ENCODE data around the gene NCAPD3.

GRCh38 chr11:134233729-134234179, 10.0 kb upstream of the NCAPD3 start:
- no peak for TF ChIP-seq CTCF (IDR thresholded peaks at IDR 0.05; ENCODE audit: low read depth, low read length, missing input control)
- TF ChIP-seq EGR1 (IDR thresholded peaks at IDR 0.05; ENCODE audit: low read depth in 2 of 2) = no peak
- no peak for TF ChIP-seq SP1 (IDR thresholded peaks at IDR 0.05)

All from liver (tissue), 3 donors.